ENCODE measurements around the gene SNAI3. TPM values are rescaled to one million over a fixed set of nuclear protein-coding genes. Genes with fewer than 3 reads are reported as not detected.

SNAI3 gene
- total RNA-seq, 4 donors from 2014 or later = 0.23 to 0.95 TPM; not detected in 2

- Histone ChIP-seq H3K36me3 (peaks cover 0 to 79% (median 9%) of the 10 kb centered on the region in 3 donors), H3K27ac (no peak overlapping the region), H3K27me3 (no peaks in the 10 kb centered on the region), H3K4me1 (peaks cover 7 to 28% (median 17%) of the 10 kb centered on the region in 3 donors), H3K9me3 (no peaks in the 10 kb centered on the region), H3K4me3 (no peak overlapping the region)
- intact Hi-C loops (cut with DNase I) = no loop called here
- no peak for TF ChIP-seq POLR2A (IDR thresholded peaks at IDR 0.05)
- TF ChIP-seq CTCF (IDR thresholded peaks at IDR 0.05) = no peak
- WGBS, 2 donors = 92 to 94% methylated on average over 5 to 15 of the region's 28 CpGs
- no peak for DNase-seq
Measured at GRCh38 chr16:88654363-88655052, 31.8 kb downstream of the SNAI3 start.

DNA sequence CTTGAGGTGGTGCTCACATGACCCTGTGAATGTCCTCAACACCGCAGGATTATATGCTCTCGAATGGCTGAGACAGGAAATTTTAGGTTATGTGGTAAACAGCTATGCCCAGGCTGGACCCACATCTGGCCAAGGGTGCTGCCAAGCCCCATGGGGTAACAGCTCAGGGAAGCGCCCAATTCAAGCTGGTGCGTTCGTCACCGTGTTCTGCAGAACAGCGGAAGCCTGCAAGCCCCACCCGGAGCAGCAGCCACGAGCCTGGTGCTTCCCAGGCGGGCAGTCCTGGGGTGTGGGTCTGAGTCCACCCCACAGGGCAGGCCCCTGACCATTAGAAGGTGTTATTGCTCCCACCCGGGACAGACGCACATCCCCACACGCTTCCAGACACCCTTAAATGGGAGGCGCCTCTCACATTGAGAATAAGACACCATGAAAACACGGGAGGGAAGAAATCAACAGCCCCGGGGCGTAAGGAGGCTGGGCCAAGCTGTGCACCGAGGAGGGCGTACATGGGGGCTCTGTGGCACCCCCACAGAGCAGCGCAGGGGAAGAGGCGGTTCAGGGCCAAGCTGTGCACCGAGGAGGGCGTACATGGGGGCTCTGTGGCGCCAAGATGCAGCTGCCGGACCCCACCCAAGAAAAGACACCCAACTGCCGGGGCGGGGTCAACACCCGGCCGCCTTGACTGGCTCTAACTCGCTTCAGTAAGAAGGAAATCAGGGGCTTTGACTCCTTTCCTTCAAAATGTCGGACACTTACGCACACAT is 32.5 kb downstream of the SNAI3 start:
- TF ChIP-seq POLR2A (IDR thresholded peaks at IDR 0.05) = no peak
- no peak for TF ChIP-seq CTCF (IDR thresholded peaks at IDR 0.05)
- H3K9me3 ChIP-seq = no peaks in the 10 kb centered on the region
- no peaks in the 10 kb centered on the region for H3K27me3 ChIP-seq
- H3K27ac ChIP-seq = no peak overlapping the region
- WGBS, 2 donors = 77 to 78% methylated on average over 12 to 22 of the region's 32 CpGs
- intact Hi-C loops (cut with DNase I) = no loop called here
- no peak overlapping the region for H3K4me3 ChIP-seq
- H3K4me1 ChIP-seq = peaks cover 7 to 32% (median 21%) of the 10 kb centered on the region in 3 donors
- DNase-seq = no peak
- peaks cover 0 to 72% (median 9%) of the 10 kb centered on the region in 3 donors for H3K36me3 ChIP-seq

- no peak for DNase-seq
- WGBS, 2 donors = 67 to 80% methylated on average over 1 of the region's 13 CpGs
- Histone ChIP-seq H3K36me3 (peaks cover 0 to 65% (median 7%) of the 10 kb centered on the region in 3 donors), H3K27me3 (no peaks in the 10 kb centered on the region), H3K4me1 (peaks cover 7 to 32% (median 21%) of the 10 kb centered on the region in 3 donors), H3K9me3 (no peaks in the 10 kb centered on the region), H3K4me3 (no peak overlapping the region), H3K27ac (no peak overlapping the region)
- TF ChIP-seq POLR2A (IDR thresholded peaks at IDR 0.05) = no peak
- TF ChIP-seq CTCF (IDR thresholded peaks at IDR 0.05) = no peak
- intact Hi-C loops (cut with DNase I) = no loop called here
Measured at GRCh38 chr16:88653101-88653500, 33.2 kb downstream of the SNAI3 start.

DNA sequence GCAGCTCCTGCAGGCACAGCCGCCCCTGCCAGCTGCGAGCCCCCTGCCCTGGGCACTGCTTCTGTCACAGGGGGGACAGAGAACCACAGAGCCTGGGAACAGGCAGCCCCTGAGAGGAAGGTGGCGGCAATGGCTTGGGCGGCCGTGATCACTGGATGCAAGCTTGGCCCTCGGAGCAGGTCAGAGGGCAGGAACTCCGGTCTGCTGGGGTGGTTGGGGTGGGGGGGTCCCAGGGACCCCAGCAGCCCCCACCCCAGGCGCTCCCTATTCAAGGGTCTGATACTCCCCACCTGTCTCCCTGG is 33.6 kb downstream of the SNAI3 start:
- intact Hi-C loops (cut with DNase I) = no loop called here
- no peak for DNase-seq
- H3K4me3 ChIP-seq = no peak overlapping the region
- H3K9me3 ChIP-seq = no peaks in the 10 kb centered on the region
- H3K4me1 ChIP-seq = peaks cover 7 to 32% (median 21%) of the 10 kb centered on the region in 3 donors
- TF ChIP-seq POLR2A (IDR thresholded peaks at IDR 0.05) (no peak), CTCF (IDR thresholded peaks at IDR 0.05) (no peak)
- no peak overlapping the region for H3K27ac ChIP-seq
- 100% methylated on average over 1 of the region's 8 CpGs; no CpG with 5 or more reads in 1 of the 2 donors for WGBS, 2 donors
- H3K27me3 ChIP-seq = no peaks in the 10 kb centered on the region
- peaks cover 0 to 61% (median 5%) of the 10 kb centered on the region in 3 donors for H3K36me3 ChIP-seq

Data from esophagus squamous epithelium (tissue), 5 donors.